HL-60 (cell line): ENCODE data around the gene LCTL.

Experiments used
- GABPA ChIP-seq: IDR thresholded peaks from 2 replicates; pipeline ENCODE4 v1.6.1; 2012; ENCODE audit warnings: low read depth
- POLR2AphosphoS5 ChIP-seq: IDR thresholded peaks from 2 replicates; pipeline ENCODE4 v1.6.1; 2012; ENCODE audit warnings: low read depth
- TF ChIP-seq, protein P1 (sequence below): IDR thresholded peaks from one replicate; pipeline ENCODE4 v1.5.1; 2011; ENCODE audit warnings: low read length, control low read depth, inconsistent platforms; ENCODE audit not compliant: insufficient read depth
- TF ChIP-seq, protein P2 (sequence below): IDR thresholded peaks from 2 replicates; pipeline ENCODE4 v1.6.1; 2012; ENCODE audit warnings: low read depth; ENCODE audit not compliant: insufficient replicate concordance

DNA sequence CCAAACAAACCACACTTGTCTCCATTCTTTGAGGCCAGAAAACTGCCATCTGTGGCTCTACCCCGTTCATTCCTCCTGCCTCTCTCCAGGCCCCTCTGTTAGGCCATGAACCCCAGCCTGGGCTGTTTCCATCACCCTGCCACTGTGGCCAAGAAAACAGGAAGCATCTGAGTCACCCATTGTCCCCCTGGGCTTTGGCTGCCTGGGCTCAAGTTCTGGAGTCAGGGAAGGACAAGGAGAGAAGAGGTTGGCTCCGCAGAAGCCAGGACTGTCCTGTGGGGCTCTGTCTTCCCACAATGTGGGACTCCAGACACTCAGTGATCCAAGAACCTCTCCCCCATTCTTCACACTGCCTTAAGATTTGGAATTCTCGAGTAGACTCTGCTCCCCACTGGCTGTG lies 14.8 kb upstream of the LCTL start:
- TF ChIP-seq POLR2AphosphoS5: no peak
- TF ChIP-seq, protein P1, sequence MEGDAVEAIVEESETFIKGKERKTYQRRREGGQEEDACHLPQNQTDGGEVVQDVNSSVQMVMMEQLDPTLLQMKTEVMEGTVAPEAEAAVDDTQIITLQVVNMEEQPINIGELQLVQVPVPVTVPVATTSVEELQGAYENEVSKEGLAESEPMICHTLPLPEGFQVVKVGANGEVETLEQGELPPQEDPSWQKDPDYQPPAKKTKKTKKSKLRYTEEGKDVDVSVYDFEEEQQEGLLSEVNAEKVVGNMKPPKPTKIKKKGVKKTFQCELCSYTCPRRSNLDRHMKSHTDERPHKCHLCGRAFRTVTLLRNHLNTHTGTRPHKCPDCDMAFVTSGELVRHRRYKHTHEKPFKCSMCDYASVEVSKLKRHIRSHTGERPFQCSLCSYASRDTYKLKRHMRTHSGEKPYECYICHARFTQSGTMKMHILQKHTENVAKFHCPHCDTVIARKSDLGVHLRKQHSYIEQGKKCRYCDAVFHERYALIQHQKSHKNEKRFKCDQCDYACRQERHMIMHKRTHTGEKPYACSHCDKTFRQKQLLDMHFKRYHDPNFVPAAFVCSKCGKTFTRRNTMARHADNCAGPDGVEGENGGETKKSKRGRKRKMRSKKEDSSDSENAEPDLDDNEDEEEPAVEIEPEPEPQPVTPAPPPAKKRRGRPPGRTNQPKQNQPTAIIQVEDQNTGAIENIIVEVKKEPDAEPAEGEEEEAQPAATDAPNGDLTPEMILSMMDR: no peak
- no peak for TF ChIP-seq GABPA
- TF ChIP-seq, protein P2, sequence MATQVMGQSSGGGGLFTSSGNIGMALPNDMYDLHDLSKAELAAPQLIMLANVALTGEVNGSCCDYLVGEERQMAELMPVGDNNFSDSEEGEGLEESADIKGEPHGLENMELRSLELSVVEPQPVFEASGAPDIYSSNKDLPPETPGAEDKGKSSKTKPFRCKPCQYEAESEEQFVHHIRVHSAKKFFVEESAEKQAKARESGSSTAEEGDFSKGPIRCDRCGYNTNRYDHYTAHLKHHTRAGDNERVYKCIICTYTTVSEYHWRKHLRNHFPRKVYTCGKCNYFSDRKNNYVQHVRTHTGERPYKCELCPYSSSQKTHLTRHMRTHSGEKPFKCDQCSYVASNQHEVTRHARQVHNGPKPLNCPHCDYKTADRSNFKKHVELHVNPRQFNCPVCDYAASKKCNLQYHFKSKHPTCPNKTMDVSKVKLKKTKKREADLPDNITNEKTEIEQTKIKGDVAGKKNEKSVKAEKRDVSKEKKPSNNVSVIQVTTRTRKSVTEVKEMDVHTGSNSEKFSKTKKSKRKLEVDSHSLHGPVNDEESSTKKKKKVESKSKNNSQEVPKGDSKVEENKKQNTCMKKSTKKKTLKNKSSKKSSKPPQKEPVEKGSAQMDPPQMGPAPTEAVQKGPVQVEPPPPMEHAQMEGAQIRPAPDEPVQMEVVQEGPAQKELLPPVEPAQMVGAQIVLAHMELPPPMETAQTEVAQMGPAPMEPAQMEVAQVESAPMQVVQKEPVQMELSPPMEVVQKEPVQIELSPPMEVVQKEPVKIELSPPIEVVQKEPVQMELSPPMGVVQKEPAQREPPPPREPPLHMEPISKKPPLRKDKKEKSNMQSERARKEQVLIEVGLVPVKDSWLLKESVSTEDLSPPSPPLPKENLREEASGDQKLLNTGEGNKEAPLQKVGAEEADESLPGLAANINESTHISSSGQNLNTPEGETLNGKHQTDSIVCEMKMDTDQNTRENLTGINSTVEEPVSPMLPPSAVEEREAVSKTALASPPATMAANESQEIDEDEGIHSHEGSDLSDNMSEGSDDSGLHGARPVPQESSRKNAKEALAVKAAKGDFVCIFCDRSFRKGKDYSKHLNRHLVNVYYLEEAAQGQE: no peak
